Right kidney (tissue), 1 donor: ENCODE data around the gene CHAT.

Source experiments
- DNase-seq: peaks from one replicate; pipeline ENCODE4 v3.0.0-alpha.2; 2016

Gene CHAT

GRCh38 chr10:49597426-49598163 lies 16.2 kb upstream of the CHAT start:
- no peak for DNase-seq

- DNase-seq: no peak
Observed at GRCh38 chr10:49598164-49598856, 15.5 kb upstream of the CHAT start.

- DNase-seq: no peak
Observed at GRCh38 chr10:49598986-49599385, 14.9 kb upstream of the CHAT start.

- no peak for DNase-seq
Observed at GRCh38 chr10:49599546-49599945, 14.3 kb upstream of the CHAT start.

GRCh38 chr10:49600046-49600445 lies 13.8 kb upstream of the CHAT start:
- DNase-seq: no peak

GRCh38 chr10:49600781-49601400 lies 12.9 kb upstream of the CHAT start:
- DNase-seq: no peak

- DNase-seq: no peak
Observed at GRCh38 chr10:49601857-49602256, 12.0 kb upstream of the CHAT start.

- no peak for DNase-seq
Observed at GRCh38 chr10:49602380-49603023, 11.3 kb upstream of the CHAT start.

GRCh38 chr10:49605216-49605938 lies 8.5 kb upstream of the CHAT start:
- DNase-seq: no peak

- DNase-seq: no peak
Observed at GRCh38 chr10:49605939-49606509, 7.8 kb upstream of the CHAT start.

GRCh38 chr10:49606981-49607535 lies 6.8 kb upstream of the CHAT start:
- DNase-seq: peak; percentile 69

GRCh38 chr10:49608166-49609005 lies 5.5 kb upstream of the CHAT start:
- DNase-seq: no peak

GRCh38 chr10:49609006-49609282 lies 4.9 kb upstream of the CHAT start:
- DNase-seq: peak; percentile 25

- peak; percentile 25 for DNase-seq
Observed at GRCh38 chr10:49609283-49610113, 4.3 kb upstream of the CHAT start.

GRCh38 chr10:49610114-49610457 lies 3.8 kb upstream of the CHAT start, which contains the start of gene SLC18A3:
TSS of gene SLC18A3 (plus strand) at chr10:49610310. CDS start at chr10:49610741, 431 bp downstream.
- DNase-seq: no peak

GRCh38 chr10:49610458-49611165 lies 3.2 kb upstream of the CHAT start:
- DNase-seq: peak; percentile 47

- DNase-seq: peak; percentile 35
Observed at GRCh38 chr10:49611166-49611815, 2.5 kb upstream of the CHAT start.

- peak; percentile 15 for DNase-seq
Observed at GRCh38 chr10:49611816-49612512, 1.9 kb upstream of the CHAT start.
